ENCODE measurements around the gene ARL15.

DNA sequence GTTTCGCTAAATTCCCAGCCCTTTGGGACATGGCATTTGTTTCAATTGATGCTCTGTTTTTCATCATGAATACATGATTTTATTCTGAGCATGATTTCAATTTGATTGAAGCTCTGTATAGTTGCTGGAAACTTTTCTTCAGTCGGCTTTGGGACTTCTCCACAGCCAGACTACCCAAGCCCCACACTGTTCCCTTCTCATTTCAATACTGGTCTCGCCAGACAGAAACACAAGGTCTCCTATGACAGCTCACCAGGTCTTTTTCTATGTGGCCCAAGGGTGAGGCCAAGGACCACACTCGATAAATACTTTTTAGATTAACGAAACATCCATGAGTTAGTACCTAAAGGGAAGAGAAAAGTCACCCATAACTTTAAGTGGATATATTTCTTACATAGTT, 132.2 kb downstream of the ARL15 start:
- TF ChIP-seq, protein P1, sequence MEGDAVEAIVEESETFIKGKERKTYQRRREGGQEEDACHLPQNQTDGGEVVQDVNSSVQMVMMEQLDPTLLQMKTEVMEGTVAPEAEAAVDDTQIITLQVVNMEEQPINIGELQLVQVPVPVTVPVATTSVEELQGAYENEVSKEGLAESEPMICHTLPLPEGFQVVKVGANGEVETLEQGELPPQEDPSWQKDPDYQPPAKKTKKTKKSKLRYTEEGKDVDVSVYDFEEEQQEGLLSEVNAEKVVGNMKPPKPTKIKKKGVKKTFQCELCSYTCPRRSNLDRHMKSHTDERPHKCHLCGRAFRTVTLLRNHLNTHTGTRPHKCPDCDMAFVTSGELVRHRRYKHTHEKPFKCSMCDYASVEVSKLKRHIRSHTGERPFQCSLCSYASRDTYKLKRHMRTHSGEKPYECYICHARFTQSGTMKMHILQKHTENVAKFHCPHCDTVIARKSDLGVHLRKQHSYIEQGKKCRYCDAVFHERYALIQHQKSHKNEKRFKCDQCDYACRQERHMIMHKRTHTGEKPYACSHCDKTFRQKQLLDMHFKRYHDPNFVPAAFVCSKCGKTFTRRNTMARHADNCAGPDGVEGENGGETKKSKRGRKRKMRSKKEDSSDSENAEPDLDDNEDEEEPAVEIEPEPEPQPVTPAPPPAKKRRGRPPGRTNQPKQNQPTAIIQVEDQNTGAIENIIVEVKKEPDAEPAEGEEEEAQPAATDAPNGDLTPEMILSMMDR (IDR thresholded peaks at IDR 0.05): no peak
- no peak for TF ChIP-seq POLR2A (IDR thresholded peaks at IDR 0.05)
